Muscle of leg (tissue), 11 donors: Measurements from ENCODE around the gene F8A2. TPM values are rescaled to one million over a fixed set of nuclear protein-coding genes. Genes with fewer than 3 reads are reported as not detected.
"Not testable (repeated sequence)": the region's sequence is repeated elsewhere in the genome, so short reads cannot be mapped to it uniquely, and the experiment has no call there.

Source experiments
- DNase-seq: peaks from one replicate; pipeline ENCODE4 v3.0.0; 2013
- H3K27ac ChIP-seq: one replicate; pipeline ENCODE4 v1.5.1; 2013; ENCODE audit warnings: mild to moderate bottlenecking, low read length, control low read depth
- H3K27me3 ChIP-seq: one replicate; pipeline ENCODE4 v1.6.1; 2013; ENCODE audit warnings: low read length; ENCODE audit not compliant: control insufficient read depth, insufficient read depth
- H3K36me3 ChIP-seq: one replicate; pipeline ENCODE4 v1.6.1; 2013; ENCODE audit warnings: low read length; ENCODE audit not compliant: control insufficient read depth, insufficient read depth
- H3K4me1 ChIP-seq: one replicate; pipeline ENCODE4 v1.6.1; 2013; ENCODE audit warnings: low read length; ENCODE audit not compliant: control insufficient read depth, insufficient read depth
- H3K4me3 ChIP-seq: one replicate; pipeline ENCODE4 v1.5.1; 2013; ENCODE audit warnings: low read length, control low read depth
- H3K9me3 ChIP-seq: replicated peaks from 2 replicates; pipeline ENCODE4 v1.6.1; 2013; ENCODE audit warnings: low read depth, low read length; ENCODE audit not compliant: control insufficient read depth
- WGBS: methylation state at CpG from one replicate; pipeline ENCODE4 v1.1.5; 2013; ENCODE audit warnings: missing lambda C conversion rate; ENCODE audit not compliant: insufficient coverage; 5-methylcytosine and 5-hydroxymethylcytosine counted together
- polyA plus RNA-seq, 8 donors: library from polyadenylated mRNA; unstranded; fragments of 120-200 nt; gene quantifications; one replicate each; pipeline versions ENCODE4 v1.2.1 to v1.2.3, GENCODE V29; 2013; ENCODE audit warnings: inconsistent platforms in 1 of 8, low replicate concordance in 1 of 8; ENCODE audit not compliant: insufficient read length in 8 of 8, insufficient read depth in 1 of 8
- total RNA-seq: library from RNA; stranded (reverse); fragments of 120-200 nt; gene quantifications from one replicate; pipeline ENCODE4 v1.2.4, GENCODE V29; 2013

Gene F8A2
- total and polyA plus RNA-seq, 9 donors, result not detected

DNA sequence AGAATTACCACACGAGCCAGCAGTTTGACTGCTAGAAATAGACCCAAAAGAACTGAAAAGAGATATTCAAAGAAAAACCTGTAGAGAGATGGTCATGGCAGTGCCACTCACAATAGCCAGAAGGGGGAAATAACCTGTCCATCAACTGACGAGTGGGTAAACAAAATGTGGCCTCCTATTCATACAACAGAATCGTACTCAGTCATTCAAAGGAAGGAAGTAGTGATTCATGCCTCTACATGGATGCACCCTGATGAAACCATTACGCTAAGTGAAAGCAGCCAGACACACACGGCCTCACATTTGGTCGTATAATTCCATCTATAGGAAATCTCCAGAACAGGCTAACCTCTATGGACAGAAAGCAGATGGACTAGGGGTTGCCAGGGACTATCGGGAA, 2.1 kb upstream of the F8A2 start:
- H3K27me3 ChIP-seq, H3K4me1 ChIP-seq, H3K4me3 ChIP-seq, H3K27ac ChIP-seq, DNase-seq, H3K9me3 ChIP-seq, H3K36me3 ChIP-seq: not testable (repeated sequence)
- WGBS, result no CpG with 5 or more reads among the region's 7 CpGs

DNA sequence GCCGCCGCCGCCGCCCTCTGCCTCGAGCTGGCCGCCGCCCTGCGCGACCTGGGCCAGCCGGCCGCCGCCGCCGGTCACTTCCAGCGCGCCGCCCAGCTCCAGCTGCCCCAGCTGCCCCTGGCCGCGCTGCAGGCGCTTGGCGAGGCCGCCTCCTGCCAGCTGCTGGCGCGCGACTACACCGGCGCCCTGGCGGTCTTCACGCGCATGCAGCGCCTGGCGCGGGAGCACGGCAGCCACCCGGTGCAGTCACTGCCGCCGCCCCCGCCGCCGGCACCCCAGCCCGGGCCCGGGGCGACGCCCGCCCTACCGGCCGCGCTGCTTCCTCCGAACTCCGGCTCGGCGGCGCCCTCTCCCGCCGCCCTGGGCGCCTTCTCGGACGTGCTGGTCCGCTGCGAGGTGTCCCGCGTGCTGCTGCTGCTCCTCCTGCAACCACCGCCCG, 653 bp downstream of the F8A2 start:
- H3K4me3 ChIP-seq, DNase-seq, H3K4me1 ChIP-seq, H3K36me3 ChIP-seq, H3K9me3 ChIP-seq, H3K27me3 ChIP-seq, H3K27ac ChIP-seq: not testable (repeated sequence)
- WGBS, result no CpG with 5 or more reads among the region's 64 CpGs

DNA sequence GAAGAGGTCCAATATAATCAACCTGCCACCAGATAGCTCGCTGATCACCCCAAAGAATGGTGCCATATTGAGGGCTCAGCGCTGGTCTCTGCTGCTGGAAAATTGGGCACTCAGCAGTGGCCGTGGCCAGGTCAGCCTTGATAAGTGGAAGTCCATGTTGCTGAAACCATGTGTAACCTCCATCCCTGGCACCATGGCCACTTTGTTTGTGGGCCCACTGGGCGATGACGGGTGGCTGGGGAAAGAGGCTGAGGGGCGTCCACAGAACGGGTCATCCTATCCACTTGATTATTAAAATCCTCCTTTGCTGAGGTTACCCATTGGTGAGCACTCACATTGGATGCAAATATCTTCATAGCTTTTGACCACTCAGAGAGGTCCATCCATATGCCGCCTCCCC, 7.7 kb downstream of the F8A2 start:
- no peak for DNase-seq
- WGBS, result 90% methylated on average over 7 of the region's 8 CpGs
- no peaks in the 10 kb centered on the region for H3K27me3 ChIP-seq
- peaks cover 36% of the 10 kb centered on the region for H3K9me3 ChIP-seq
- no peak overlapping the region for H3K27ac ChIP-seq
- no peaks in the 10 kb centered on the region for H3K4me1 ChIP-seq
- no peak overlapping the region for H3K4me3 ChIP-seq
- no peaks in the 10 kb centered on the region for H3K36me3 ChIP-seq

- not testable (repeated sequence) for H3K4me3 ChIP-seq, H3K27me3 ChIP-seq, H3K36me3 ChIP-seq, H3K4me1 ChIP-seq, H3K27ac ChIP-seq, DNase-seq
- 85% methylated on average over 3 of the region's 7 CpGs for WGBS
- H3K9me3 ChIP-seq, result peaks cover 26% of the 10 kb centered on the region
These were observed 12.9 kb downstream of the F8A2 start for GRCh38 chrX:155394747-155395276.

- Histone ChIP-seq H3K4me1 (no peaks in the 10 kb centered on the region), H3K27me3 (no peaks in the 10 kb centered on the region), H3K36me3 (no peaks in the 10 kb centered on the region), H3K4me3 (no peak overlapping the region), H3K9me3 (peaks cover 10% of the 10 kb centered on the region), H3K27ac (no peak overlapping the region)
- no peak for DNase-seq
- no CpG with 5 or more reads among the region's 2 CpGs for WGBS
These were observed 24.5 kb downstream of the F8A2 start for GRCh38 chrX:155406429-155406828.

DNA sequence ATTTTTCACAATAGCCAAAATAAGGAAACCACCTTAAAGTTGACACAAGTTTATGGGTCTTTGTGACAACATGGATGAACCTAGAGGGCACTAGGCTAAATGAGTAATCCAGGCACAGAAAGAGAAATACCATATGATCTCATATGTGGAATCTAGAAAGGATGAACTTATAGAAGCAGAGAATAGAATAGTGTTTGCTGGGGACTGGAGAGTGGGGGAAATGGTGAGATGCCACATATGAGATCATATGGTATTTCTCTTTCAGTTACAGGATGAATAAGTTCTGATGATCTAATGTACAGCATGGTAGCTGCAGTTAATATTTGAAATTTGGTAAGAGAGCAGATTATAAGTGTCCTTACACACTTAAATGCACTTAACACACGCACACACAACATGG, 35.9 kb downstream of the F8A2 start:
- Histone ChIP-seq H3K36me3 (no peaks in the 10 kb centered on the region), H3K27ac (no peak overlapping the region), H3K9me3 (no peaks in the 10 kb centered on the region), H3K4me1 (no peaks in the 10 kb centered on the region), H3K27me3 (no peaks in the 10 kb centered on the region), H3K4me3 (no peak overlapping the region)
- no CpG with 5 or more reads among the region's 1 CpG for WGBS
- no peak for DNase-seq

Other genes starting within 250 kb of the F8A2 start
- 60.3 TPM for gene VBP1, start 165.6 kb upstream of the F8A2 start, total RNA-seq
- gene VBP1, start 165.6 kb upstream of the F8A2 start, polyA plus RNA-seq, result 10 to 100 TPM; 52.5 to 67.5 (median 61.4) TPM
- gene RAB39B, start 117.6 kb upstream of the F8A2 start, total RNA-seq, result 0.40 TPM
- gene RAB39B, start 117.6 kb upstream of the F8A2 start, polyA plus RNA-seq, result under 1 TPM; 0.34 to 0.69 (median 0.52) TPM
- 3.8 TPM for gene CLIC2, start 47.5 kb upstream of the F8A2 start, total RNA-seq
- gene CLIC2, start 47.5 kb upstream of the F8A2 start, polyA plus RNA-seq, result 1 to 10 TPM; 3.1 to 5.7 (median 3.8) TPM
- gene F8A3, start 76.5 kb downstream of the F8A2 start, total RNA-seq, result 0.84 TPM
- 10 to 100 TPM in 1 of 8 donors, 1 to 10 TPM in 6, under 1 TPM in 1; 0.33 to 12.9 (median 5.5) TPM for gene F8A3, start 76.5 kb downstream of the F8A2 start, polyA plus RNA-seq
- gene SPRY3, start 230.5 kb downstream of the F8A2 start, total RNA-seq, result 0.66 TPM
- 1 to 10 TPM in 7 of 8 donors, under 1 TPM in 1; 0.99 to 1.5 (median 1.1) TPM for gene SPRY3, start 230.5 kb downstream of the F8A2 start, polyA plus RNA-seq
- 19.3 TPM for gene TMLHE, start 230.9 kb downstream of the F8A2 start, total RNA-seq
- 10 to 100 TPM; 17.7 to 20.2 (median 19.2) TPM for gene TMLHE, start 230.9 kb downstream of the F8A2 start, polyA plus RNA-seq